Measurements from ENCODE around the gene PAX7.
"Not testable (repeated sequence)": the region's sequence is repeated elsewhere in the genome, so short reads cannot be mapped to it uniquely, and the experiment has no call there.

Gene PAX7

GRCh38 chr1:18630511-18631495, at the start of gene PAX7:
PAX7 (plus strand) TSS chr1:18630846; CDS start chr1:18631604, 758 bp downstream.
- in situ Hi-C loops (cut with MboI; ENCODE audit: low sequenced_read_pairs), result no loop called here

- in situ Hi-C loops (cut with MboI; ENCODE audit: low sequenced_read_pairs), result no loop called here
These were observed 49.2 kb upstream of the PAX7 start for GRCh38 chr1:18581420-18581880.

- in situ Hi-C loops (cut with MboI; ENCODE audit: low sequenced_read_pairs), result no loop called here
These were observed 47.8 kb upstream of the PAX7 start for GRCh38 chr1:18582890-18583289.

GRCh38 chr1:18583326-18583941, 47.2 kb upstream of the PAX7 start:
- in situ Hi-C loops (cut with MboI; ENCODE audit: low sequenced_read_pairs), result no loop called here

- in situ Hi-C loops (cut with MboI; ENCODE audit: low sequenced_read_pairs), result not testable (repeated sequence)
These were observed 44.6 kb upstream of the PAX7 start for GRCh38 chr1:18586016-18586415.

GRCh38 chr1:18588093-18588492, 42.6 kb upstream of the PAX7 start:
- in situ Hi-C loops (cut with MboI; ENCODE audit: low sequenced_read_pairs), result no loop called here

- in situ Hi-C loops (cut with MboI; ENCODE audit: low sequenced_read_pairs), result no loop called here
These were observed 38.3 kb upstream of the PAX7 start for GRCh38 chr1:18592368-18592767.

GRCh38 chr1:18597160-18598042, 33.2 kb upstream of the PAX7 start:
- in situ Hi-C loops (cut with MboI; ENCODE audit: low sequenced_read_pairs), result no loop called here

- in situ Hi-C loops (cut with MboI; ENCODE audit: low sequenced_read_pairs), result no loop called here
These were observed 31.6 kb upstream of the PAX7 start for GRCh38 chr1:18599086-18599485.

GRCh38 chr1:18599704-18600103, 30.9 kb upstream of the PAX7 start:
- in situ Hi-C loops (cut with MboI; ENCODE audit: low sequenced_read_pairs), result no loop called here

- in situ Hi-C loops (cut with MboI; ENCODE audit: low sequenced_read_pairs), result no loop called here
These were observed 28.0 kb upstream of the PAX7 start for GRCh38 chr1:18602533-18603211.

- in situ Hi-C loops (cut with MboI; ENCODE audit: low sequenced_read_pairs), result no loop called here
These were observed 27.3 kb upstream of the PAX7 start for GRCh38 chr1:18603212-18603852.

- in situ Hi-C loops (cut with MboI; ENCODE audit: low sequenced_read_pairs), result no loop called here
These were observed 24.0 kb upstream of the PAX7 start for GRCh38 chr1:18606443-18607288.

- in situ Hi-C loops (cut with MboI; ENCODE audit: low sequenced_read_pairs), result no loop called here
These were observed 23.3 kb upstream of the PAX7 start for GRCh38 chr1:18607289-18607760.

- in situ Hi-C loops (cut with MboI; ENCODE audit: low sequenced_read_pairs), result no loop called here
These were observed 22.1 kb upstream of the PAX7 start for GRCh38 chr1:18608534-18608933.

- in situ Hi-C loops (cut with MboI; ENCODE audit: low sequenced_read_pairs), result no loop called here
These were observed 19.3 kb upstream of the PAX7 start for GRCh38 chr1:18611311-18611710.

- in situ Hi-C loops (cut with MboI; ENCODE audit: low sequenced_read_pairs), result no loop called here
These were observed 18.6 kb upstream of the PAX7 start for GRCh38 chr1:18612073-18612472.

- in situ Hi-C loops (cut with MboI; ENCODE audit: low sequenced_read_pairs), result no loop called here
These were observed 16.4 kb upstream of the PAX7 start for GRCh38 chr1:18614069-18614735.

Data from hTERT RPE-1 (cell line).